HG02759 (cell line): Measurements from ENCODE around the gene RANBP3.
"Not testable (repeated sequence)": the region's sequence is repeated elsewhere in the genome, so short reads cannot be mapped to it uniquely, and the experiment has no call there.

ENCODE experiments used
- ATAC-seq: cut with Tn5 transposase; IDR thresholded peaks from one replicate; pipeline ENCODE4 v1.9.1; 2021; ENCODE audit warnings: mild to moderate bottlenecking, moderate library complexity; ENCODE audit not compliant: unreplicated experiment

The RANBP3 gene, protein sequence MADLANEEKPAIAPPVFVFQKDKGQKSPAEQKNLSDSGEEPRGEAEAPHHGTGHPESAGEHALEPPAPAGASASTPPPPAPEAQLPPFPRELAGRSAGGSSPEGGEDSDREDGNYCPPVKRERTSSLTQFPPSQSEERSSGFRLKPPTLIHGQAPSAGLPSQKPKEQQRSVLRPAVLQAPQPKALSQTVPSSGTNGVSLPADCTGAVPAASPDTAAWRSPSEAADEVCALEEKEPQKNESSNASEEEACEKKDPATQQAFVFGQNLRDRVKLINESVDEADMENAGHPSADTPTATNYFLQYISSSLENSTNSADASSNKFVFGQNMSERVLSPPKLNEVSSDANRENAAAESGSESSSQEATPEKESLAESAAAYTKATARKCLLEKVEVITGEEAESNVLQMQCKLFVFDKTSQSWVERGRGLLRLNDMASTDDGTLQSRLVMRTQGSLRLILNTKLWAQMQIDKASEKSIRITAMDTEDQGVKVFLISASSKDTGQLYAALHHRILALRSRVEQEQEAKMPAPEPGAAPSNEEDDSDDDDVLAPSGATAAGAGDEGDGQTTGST

DNA sequence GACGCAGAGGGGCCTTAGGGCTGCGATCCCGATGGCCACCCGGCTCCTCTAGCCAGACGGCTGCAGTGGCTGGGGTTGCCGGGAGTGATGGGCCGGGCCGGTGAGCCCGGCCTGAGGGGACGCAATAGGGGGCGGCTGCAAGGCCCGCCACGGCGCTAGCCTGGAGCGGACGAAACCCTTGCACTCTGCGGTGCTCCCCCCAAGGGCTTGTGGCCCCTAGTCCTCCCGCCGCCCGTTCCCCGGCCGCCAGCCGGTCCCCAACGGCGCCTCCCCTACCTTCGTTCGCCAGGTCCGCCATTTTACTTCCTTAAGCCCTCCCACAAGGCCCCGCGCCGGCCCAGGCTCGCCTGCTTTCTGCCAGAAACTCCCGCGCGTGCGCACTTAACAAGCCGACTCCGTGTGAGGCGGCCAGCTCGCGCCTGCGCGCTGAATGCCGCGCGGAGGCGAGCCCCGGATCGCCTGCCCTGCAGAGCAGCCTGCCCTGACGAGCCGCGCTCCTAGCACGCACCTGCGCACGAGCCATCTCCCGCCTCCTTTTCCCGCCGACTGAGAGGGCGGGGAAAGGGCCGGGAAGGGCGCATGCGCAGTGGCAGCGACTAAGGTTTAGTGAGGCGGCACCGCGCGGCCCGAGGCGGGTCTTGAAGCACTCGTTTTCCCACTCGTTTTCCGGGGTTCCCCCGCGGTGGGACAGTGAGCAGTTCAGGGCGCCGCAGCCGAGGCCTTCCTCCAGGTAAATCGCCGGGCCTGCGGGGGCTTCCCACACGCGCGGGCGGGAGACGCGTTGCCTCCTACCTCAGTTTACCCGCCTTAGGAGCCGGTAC, at the start of gene RANBP3:
Gene RANBP3 (minus strand): TSS at position 356 of the 821 bp plus-strand sequence. CDS start 58 bp downstream, at position 298.
- ATAC-seq, result peak; percentile 94

DNA sequence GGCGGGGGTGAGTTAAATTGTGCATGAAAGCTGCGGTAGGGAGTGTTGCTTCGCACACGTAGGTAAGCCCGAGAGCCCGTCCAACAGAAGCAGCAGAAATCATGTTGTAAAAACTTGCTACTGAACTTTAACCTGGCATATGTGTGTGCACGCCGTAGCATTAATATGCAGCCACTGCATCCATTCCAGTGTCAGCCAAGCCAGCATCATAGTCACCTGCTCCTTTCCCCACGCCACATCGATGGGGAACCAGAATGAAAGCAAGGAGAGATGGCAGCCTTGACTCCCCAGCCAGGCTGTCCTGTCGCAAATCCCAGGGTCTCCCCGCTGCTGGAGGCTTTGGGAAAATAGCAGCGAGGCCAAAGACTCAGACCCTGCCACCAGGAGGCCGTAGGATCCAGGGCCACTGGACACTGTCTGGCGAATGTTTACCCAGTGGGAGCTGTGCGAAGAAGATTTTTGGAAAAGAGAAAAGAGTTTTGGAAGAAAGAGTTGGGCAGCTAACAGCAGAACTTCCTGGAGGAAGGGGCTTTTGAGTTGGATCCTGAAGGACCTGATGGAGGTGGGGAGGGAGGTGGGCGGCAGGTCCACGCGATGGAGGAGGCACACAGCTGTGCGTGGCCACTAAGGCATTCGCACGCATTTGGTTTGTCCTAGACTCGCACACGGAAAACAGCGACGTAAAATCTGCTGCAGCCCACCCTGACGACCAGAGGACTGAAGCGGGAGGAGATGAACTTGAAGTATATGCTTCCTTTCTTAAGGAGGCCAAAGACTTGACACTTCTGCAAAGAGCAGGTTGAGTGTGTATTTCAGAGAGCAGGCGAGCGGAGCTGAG, 48.7 kb upstream of the RANBP3 start:
- no peak for ATAC-seq

DNA sequence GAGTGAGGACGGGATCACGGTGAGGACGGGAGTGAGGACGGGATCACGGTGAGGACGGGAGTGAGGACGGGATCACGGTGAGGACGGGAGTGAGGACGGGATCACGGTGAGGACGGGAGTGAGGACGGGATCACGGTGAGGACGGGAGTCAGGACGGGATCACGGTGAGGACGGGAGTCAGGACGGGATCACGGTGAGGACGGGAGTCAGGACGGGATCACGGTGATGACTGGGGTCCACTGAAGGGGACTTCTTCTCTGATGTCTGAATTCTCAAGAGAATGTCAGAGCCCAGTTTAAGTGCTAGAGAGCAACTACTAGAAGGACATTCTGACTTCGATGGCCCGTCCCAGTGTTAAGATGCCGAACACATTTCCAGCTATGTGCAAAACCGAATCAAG, 46.8 kb upstream of the RANBP3 start:
- not testable (repeated sequence) for ATAC-seq

DNA sequence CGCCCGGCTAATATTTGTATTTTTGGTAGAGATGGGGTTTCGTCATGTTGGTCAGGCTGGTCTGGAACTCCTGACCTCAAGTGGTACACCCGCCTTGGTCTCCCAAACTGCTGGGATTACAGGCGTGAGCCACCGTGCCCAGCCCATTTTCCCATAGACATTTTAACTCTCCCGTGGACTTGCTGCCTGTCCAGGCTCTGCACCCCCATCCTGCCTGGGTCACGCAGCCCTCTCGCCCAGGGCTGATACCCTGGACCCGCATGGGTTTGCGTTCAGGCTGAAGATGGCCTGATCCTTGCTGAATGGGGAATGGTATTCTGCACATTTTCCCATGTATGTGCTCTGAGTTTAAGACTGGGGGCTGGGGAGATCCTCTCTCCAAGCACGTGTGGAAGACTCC, 46.0 kb upstream of the RANBP3 start:
- ATAC-seq, result no peak

DNA sequence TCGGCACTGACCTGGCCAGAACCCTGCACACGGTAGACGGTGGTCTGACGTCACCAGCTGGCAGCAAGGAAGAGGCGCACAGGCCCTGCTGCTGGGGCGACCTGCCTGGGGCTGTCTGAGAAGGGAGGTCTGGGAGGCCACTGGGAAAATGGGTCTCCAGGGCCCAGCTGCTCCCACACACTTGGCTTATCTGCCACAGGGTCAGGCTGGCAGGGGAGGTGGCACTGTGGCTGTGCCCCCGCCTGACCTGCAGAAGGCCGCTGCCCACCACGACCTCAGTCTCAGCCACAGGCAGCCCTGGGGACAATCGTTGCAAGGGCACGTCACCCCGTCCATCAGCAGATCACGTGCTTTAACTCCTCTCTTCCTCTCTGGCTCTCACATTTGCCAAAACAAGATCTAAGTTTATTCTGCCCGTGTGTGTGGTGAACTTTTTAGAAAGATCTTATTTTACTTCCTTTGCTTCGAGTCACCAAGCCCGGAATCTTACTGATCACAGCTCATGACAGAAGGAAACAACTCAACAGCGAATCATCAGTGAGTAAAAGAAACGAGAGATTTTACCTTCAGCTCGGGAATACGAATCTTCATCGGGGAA, 45.2 kb upstream of the RANBP3 start:
- no peak for ATAC-seq

DNA sequence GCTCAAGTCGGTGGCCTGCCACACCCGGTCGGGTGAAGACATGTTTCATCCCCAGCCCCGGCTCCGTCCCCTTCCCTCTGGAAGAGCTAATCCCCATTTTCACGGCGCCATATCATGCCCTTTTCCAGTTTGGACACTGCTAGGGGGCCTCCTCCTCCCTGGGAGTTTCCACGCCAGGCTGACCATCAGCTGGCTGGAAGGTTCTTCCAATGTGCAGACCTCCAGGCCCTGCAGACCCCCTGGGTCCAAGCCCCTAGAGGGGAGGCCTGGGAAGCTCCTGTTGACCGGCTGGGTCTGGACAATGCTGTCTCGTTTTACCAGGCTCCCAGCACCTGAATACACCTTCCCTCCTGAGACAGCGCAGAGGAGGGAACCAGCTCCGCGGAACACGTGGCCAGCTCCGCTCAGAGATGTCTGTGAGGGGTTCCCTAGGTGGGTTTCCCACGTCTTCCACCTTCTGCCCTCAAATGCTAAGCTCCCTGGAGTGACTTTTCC, 44.7 kb upstream of the RANBP3 start:
- ATAC-seq, result no peak

DNA sequence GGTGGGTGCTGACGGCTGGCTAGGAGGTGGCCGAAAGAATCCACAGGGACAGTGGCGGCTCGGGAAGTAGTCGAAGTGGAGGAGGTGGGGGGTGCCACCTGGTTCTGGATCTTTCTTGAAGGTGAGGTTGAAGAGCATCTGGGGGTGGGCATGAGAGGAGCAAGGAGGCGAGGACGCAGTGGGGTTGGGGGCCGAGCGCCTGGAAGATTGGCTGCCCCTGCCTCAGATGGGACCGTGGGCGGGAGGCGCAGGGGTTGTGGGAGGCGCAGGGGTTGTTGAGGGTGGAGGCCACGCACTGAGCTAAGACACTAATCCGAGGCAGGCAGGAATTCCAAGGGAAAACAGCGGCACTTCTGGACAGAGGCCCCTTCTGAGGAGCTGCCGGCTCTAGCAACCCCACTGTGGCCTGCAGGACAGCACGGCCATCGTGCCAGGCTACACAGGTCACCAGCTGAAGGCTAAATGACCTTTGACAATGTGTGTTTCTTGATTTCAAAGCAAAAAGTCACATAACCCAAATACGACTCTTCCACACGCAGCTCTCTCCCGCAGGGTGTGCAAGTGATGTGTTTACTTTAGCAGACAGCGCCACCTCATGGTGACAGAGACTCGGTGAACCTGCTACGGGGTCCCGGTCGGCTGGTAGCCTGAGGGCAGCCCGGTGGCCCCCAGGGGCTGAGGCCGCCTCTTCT, 44.1 kb upstream of the RANBP3 start:
- no peak for ATAC-seq

DNA sequence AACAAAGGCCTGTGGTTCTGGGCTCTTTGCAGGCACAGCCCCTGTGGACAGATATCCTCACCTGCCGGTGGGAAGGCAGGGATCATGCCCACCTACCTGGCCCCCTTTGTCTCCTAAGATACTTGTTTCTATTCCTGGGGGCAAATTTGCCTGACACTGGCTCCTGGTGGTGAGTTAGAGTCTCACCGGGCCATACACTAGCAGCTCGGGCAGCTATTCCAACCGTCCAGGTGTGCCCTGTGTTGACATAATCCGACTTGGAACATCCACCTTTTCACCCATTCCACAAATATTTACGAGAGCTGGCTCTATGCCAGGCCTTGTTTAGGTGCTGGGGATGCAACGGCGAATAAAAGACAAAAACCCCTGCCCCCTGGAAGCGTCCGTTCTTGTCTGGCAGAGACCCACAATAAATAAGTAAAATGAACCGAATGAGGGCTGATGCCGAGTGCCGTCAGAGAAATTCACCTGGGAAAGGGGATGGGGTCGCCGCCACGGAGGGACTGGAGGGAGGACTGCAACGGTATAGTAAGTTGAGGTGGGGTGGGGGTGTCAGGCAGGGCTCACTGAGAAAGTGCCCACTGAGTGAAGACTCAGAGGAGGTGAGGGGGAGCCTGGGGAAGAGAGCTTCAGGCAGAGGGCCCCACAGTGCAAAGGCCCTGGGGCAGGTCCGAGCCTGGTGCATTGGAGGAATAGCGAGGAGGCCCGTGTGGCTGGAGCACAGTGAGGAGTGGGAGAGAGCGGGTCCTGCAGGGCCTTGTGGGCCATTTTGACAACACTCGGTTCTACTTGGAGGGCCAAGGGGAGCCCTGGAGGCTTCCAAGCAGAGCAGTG, 43.2 kb upstream of the RANBP3 start:
- no peak for ATAC-seq

DNA sequence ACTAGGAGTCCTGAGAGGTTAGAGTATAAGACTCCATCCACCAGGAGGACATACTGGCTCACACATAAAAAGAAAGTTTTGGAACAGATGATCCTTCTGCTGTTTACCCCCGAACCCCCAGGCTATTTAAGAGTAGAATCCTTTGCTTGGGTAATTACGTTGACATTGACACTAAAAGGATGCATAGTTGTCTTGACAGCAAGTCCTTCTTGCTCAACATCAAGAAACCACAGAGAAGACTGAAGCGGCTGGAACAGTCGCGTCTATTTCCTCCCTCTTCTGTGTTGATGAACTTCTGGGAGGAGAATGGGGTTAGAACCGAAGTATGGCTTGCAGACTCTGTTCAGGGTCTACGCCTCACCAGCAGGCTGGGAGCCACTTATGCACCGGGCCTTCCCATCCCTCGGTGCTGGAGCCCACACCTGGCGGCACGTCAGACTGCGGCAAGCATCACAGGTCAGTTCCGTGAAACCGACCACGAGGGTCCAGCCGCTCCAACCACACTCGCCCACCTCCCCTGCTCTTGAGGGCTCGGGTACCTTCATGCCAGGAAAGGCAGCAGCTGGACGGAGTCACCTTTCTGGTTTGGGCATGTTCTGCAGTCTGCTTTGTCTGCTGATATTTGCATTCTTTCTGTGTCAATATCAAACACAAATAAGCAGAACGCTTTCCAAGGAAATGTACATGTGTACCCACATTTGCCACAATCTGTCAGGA, 42.4 kb upstream of the RANBP3 start:
- ATAC-seq, result no peak

DNA sequence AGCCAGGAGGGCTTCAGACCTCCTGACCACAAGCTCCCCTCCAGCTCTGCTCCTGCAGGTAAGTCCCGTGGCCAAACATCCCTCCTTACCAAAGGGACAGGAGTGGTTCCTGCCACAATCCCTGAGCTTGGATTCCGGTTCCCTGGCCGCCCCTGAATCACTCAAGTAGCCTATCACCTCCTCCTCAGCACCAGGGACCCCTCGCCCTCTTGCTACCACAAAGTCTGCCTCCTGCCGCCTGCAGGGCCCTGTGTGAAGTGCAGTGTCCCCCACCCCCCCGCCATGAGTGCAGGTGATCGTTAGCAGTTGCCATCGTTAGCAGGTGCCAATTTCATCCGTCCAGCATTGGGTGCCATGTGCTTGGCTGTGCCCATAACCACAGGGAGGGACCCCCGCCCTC, 40.8 kb upstream of the RANBP3 start:
- no peak for ATAC-seq

DNA sequence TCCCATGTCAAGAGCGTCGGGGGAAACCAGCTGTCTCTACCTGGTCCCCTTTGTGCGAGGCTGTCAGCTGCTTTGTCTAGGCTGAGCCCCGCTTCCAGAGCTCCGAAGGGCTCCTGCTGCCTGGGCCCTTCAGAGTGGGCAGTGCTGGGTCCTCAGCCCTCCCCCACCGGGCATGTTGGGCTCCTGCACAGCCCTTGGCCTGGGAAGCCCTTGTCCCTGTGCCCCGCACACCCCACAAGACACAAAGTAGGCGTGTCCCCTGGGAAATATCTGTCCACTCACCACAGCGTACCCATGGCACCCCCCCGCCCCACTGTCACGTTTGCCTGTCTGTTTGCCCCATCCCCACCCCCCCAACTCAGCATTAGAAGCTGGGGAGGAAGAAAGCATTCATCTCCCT, 39.6 kb upstream of the RANBP3 start:
- ATAC-seq, result no peak

DNA sequence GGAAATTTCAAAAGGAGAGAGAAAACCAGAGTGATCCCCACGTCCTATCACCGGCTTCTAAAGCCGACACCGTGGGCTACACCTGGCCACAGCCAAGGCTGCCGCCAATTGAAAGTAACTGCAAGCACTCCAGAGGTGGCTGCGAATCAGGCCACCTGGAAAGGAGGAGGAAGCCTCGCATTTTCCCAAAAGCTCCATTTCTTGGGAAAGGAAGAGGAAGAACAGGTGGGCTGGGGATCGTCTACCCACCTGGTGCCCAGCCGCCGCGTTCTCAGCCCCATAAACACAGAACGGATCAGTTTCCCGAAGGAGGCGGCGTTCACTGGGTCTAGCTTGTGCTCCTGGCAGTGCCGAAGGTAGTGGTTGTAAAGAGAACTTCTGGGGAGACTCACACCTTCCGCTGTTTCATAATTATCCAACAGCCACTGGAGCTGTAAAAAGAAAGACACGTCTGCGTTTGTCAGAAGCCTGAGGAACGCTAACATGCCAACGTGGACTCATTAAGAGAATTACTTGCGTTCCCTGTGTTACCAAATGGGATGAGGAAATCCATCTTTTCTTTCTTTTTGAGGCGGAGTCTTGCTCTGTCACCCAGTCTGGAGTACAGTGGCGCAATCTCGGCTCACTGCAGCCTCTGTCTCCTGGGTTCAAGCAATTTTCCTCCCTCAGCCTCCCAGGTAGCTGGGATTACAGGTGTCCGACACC, 38.1 kb upstream of the RANBP3 start:
- no peak for ATAC-seq

DNA sequence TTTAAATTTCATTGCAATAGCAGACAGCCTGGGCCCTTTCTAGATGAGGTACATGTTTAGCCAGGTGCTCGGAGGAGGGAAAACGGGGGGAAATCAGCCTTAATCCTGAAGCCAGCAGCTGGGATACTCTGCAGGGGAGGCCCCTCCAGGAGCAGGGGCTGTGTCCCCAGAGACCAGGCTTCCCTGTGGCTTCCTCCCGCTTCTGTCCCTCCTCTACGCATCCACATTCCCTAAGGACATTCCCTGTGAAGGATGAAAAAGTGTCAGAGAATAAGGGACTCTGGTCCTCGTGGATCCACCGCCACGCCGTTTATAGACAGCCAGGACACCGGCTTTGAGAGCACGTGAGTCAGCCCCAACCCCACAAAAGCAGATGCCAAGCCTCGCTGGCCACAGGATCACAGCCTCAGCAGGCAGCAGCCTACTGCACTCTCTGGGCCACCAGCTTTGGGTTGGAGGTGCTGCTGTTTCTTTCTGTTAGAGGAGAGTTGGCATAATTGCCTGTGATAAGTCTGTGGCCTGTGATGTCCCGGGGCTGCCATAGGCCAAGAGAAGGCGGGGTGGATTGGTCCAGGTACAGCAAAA, 36.7 kb upstream of the RANBP3 start:
- no peak for ATAC-seq

DNA sequence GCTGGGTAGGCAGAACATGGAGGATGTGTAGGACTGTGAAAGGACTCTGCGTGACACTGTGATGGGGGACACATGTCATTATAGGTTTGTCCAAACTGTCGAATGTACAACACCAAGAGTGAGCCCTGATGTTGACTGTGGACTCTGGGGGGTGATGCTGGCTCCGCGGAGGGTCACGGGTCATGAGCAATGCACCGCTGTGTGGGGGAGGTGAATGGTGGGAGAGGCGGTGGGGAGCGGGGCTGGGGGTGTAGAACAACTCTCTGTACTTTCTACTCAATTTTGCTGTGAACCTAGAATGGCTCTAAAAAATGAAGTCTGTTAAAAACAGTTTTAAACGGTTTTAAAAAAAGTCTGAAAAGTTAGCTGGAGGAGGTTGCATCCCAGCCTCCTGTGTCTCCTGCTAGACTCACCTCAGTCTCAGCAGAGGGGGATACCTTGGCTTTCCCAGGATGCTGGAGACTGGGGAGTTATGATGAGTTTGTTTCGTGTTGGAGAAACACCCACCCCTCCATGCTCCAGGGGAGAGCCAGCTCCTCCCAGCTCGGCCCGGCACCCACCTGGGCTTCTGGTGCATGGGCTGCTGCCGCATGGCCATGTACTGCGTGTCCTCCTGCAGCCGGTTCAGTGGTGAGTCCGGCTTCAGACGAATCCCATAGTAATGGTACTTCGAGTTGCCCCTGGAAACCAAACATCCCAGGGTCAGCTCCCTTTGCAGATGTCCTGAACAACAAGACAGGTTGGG, 34.7 kb upstream of the RANBP3 start:
- ATAC-seq, result no peak

DNA sequence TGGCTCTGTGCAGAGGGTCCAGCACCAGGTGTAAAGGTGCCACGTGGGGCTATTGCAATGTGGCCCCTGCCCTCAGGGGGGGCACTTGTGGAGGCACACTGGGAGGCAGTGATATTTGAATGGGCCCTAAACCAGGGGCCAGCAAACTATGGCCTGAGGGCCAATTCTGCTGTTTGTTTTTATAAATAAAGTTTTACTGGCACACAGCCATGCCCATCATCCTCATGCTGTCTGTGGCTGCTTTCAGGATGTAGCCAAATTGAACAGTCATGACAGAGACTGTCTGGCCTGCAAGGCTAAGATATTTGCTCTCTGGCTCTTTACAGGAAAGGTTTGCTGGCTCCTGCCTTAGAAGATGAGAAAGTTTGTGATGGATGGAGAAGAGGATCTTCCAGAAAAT, 33.9 kb upstream of the RANBP3 start:
- ATAC-seq, result no peak

DNA sequence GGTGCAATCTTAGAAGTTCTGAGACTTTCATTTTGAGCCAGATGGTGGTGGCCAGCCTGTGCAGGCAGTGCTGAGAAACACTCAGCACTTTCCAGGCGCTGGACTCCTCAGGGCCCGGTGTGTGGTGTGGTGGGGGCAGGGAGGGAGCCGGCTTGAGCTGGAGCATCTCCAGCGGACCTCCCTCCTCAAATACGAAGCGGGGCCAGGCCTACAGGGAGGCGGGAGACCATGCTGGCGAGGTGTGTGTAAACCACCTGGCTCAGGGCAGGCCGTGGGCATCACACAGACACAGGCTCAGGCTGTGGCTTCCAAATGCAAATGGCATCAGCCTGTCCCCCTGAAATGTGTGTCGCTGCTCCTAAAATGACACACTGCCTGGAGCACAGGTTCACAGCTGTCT, 33.3 kb upstream of the RANBP3 start:
- no peak for ATAC-seq

DNA sequence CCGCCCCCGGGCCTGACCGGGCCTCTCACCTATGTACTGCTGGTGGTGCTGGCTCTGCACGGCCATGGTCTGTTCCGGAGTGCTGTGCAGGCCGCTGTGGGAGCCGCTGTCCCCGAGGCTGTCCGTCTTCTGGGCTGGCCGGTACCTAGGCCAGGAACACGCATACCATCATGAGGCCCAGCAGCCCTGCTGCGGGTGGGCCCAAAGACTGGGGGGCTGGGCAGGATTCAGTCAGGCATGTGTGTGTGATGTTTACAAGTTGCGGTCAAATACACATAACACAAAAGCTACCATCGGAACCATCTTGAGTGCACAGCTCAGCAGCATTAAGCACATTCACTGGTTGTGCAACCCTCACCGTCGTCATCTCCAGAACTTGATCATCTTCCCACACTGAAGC, 32.2 kb upstream of the RANBP3 start:
- no peak for ATAC-seq
